Activated effector memory CD4-positive, alpha-beta T cell treated with Interleukin-2 at 50 U/mL for 16 hours (primary cell): Measurements from ENCODE around the gene PHF19.

Experiments used
- DNase-seq: peaks from one replicate; pipeline ENCODE4 v3.0.0-alpha.2; 2020

PHF19 gene

DNA sequence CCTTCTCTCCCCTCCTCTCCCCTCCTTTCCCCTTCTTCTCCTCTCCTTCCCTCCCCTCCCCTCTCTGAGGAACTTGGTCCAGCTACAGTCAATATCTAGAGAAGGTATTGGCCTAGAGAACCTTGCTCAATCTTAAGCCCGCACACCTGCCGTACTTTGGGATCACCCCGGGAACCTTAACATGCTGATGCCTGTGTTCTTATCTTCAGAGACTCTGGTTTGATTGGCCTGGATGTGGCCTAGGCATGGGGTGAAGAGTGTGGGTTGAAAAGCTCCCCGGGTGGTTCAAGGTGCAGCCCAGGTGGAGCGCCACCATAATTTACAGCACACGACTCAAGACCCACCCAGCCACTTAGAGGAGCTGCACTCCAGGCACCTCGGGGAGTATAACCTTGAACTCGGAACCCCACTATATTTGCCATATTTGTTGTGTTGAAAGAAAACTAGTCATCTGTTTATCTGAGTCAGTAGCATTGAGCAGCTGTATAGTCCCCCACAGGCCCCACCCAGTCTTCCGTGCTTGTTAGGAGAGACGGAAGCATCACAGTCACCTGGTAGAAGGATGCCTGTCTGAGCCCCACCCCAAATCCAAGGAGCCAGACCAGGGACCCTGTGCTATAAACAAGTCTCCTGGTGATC lies 14.4 kb upstream of the PHF19 start:
- DNase-seq: peak; percentile 65

DNA sequence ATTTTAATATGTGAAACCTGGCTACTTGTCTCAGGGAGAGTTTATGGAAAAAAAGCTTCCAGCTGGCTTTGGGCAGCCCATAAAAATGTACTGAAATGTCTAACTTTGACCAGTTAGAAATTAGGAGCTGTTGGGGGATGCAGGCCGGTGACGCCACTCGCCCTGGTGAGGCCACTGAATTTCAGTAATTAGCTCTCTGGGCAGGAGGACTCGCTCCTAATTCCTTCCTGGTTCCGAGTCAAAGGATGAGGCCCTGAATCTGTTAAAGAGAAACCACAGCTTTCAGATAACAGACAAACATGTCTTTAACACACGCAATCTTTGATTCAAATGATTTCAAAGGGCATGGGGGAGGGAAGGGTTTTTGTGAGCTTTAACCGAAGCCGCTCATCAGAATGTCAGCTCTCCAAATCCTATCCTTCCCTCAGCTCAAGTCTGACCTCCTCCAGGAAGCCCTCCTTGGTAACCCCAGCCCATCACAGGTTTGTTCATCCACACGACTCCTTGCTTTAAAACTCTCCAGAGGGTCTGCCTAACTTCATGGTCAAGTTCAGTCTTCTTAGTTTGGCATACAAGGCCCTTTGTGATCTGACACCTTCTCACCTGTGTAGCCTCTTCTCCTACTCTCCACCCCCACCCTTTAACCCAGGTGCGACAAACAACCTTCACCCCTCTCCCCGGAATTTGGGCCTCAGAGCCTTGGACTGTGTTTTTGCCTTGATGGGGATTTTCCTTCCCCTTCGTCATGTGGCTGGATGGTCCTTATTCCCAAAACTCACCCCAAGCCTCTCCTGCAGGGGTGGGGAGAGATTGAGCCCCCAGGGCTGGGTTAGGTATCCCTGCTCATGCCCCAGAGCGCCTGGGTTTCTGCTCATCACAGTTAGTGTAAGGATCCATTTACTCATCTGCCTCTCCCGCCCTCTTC lies 13.6 kb upstream of the PHF19 start:
- DNase-seq: no peak

DNA sequence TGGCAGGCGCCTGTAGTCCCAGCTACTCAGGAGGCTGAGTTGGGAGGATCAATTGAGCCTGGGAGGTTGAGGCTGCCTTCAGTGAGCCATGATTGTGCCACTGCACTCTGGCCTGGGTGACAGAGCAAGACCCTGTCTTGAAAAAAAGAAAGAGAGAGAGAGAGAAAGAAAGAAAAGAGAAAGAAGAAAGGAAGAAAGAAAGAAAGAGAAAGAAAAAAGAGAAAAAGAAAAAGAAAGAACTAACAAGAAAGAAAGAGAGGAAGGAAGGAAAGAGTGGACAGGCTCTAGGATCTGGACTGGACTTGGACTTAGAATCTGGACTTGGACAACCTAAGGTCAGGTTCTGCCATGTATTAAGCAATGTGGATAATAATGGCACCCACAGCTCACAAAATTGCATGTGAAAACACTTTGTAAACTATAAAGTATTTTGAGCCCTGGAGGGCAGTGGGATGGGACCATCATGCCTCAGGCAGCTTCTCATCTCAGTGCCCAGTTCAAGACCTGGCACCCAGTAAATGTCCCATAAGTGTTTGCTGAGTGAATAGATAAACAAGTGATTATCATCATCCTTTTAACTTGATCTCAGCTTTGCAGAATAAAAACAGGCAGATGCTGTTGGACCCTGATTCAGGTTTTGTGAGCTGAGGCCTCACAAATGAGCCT lies 12.8 kb upstream of the PHF19 start:
- no peak for DNase-seq

DNA sequence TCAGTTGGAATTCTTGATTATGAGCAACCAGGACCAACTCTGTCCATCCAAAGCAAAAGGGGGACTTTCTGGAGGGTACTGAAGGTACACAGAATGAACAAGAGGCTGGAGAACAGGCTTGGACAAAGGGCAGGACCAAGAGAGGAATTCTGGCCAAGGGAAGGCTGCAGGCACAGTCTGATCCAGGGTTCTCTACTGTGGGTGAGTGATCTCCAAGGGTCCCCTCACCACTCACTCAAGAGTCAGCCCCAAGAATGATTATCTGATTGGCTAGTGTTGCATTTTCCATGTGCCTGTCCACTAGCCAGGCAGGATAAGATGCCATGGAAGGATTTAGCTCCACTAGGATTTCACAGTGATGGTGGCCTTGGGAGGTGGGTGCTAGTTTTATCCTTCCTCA lies 11.6 kb upstream of the PHF19 start:
- no peak for DNase-seq

DNA sequence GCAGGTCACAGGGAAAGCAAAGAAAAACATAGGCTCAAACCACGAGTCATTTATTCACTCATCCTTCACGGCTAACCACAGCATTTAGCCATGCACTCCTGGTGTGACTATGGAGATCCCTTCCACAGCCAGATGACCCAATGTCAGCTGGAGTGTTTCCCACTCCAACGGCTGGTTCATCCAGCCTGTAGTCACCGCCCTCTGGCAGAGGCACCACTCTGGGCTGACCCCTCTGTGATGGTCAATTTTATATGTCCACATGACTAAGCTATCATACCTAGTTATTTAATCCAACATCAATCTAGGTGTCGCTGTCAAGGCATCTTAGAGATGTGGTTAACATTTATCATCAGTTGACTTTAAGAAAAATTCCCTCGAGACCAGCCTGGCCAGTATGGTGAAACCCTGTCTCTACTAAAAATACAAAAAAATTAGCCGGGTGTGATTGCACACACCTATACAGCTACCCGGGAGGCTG lies 9.5 kb upstream of the PHF19 start:
- no peak for DNase-seq

DNA sequence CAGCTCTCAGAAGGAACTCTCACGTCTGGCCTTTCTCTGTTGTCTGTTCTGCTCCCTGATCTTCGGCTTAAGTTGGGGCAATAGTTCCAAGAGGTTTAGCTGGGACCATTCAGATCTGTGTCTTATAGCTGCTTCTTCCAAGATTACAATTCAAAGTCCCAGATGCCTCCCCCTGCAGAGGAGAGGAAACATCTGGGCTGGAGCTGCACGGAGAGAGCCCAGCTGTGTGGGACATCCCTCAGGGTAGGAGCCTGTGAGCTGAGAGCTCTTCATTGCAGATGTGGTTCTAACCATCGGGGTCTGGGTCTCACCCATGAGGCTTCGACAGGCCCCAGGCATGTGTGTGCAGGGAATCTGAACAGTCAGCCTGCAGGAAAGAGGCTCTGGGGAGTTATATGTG lies 9.0 kb upstream of the PHF19 start:
- no peak for DNase-seq

DNA sequence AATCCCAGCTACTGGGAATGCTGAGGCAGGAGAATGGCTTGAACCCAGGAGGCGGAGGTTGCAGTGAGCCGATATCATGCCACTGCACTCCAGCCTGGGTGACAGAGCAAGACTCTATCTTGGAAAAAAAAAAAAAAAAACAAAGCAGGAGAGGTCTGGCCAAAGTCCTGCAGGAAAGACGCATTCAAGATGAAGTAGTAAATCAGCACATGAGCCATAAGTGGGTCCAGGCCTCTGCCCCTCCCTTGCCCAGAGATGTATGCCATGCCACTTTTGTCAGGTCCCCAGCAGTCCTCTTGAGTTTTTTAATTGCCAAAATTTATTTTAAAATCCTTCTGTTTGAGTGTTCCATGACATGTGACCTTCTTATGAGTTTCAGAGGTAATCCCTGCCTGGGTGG lies 8.5 kb upstream of the PHF19 start:
- DNase-seq: no peak

DNA sequence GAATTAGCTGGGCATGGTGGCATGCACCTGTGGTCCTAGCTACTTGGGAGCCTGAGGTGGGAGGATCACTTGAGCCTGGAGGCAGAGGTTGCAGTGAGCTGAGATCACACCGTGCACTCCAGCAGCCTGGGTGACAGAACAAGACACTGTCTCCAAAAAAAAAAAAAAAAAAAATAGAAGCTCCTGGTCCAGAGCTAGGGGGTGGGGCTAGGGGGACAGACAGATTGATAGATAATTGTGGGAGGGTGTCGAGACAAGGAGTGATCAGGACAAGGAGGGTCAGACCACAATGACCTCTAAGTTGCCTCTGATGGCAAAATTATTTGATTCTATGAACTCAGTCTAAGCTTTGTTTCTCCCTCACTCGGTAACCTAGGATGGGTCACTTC lies 6.6 kb upstream of the PHF19 start:
- no peak for DNase-seq

DNA sequence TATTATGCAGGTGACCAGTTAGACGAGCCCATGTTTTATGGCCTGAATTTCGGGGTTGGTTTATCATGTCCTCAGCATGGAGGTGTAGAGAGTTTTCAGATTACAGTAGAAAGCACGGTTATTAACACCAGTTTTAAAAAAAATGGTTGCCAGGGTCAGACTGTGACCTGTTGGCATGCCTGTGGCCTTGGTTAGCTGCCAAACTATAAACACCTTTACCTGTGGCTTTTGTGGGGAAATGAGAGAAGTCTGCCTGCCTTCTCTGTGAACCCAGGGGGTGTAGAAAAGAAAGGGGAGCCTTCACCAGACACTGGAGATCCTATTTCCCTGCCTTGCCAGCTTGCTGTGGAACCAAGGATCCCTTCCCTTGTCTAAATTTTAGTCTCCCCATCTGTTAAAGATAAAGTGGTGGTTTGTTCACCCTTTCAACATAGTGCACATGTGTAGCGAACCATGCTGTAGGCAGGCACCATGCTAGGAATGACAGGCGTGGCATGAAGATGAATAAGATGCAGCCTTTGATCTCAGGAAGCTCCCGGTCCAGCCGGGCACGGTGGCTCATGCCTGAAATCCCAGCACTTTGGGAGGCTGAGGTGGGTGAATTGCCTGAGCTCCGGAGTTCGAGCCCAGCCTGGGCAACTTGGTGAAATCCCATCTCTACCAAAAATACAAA lies 6.1 kb upstream of the PHF19 start:
- DNase-seq: no peak

DNA sequence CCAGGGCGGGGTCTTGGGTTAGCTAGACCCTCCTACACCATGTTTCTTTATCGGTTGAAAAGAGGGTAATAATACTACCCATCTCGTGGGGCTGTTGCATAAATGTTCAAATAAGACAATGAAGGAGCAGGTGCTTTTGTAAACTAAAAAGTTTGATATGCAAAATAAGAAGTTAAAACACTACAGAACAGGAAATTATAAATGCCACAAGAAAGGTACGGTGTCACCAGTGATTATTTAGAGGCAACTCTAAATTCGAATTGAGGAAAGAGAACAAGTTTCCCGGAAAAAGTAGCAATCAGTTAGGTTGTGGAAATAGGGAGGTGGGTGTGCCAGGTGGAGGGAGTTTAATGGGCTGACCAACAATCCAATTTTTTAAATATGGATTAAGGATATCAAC lies 2.5 kb upstream of the PHF19 start:
- no peak for DNase-seq

DNA sequence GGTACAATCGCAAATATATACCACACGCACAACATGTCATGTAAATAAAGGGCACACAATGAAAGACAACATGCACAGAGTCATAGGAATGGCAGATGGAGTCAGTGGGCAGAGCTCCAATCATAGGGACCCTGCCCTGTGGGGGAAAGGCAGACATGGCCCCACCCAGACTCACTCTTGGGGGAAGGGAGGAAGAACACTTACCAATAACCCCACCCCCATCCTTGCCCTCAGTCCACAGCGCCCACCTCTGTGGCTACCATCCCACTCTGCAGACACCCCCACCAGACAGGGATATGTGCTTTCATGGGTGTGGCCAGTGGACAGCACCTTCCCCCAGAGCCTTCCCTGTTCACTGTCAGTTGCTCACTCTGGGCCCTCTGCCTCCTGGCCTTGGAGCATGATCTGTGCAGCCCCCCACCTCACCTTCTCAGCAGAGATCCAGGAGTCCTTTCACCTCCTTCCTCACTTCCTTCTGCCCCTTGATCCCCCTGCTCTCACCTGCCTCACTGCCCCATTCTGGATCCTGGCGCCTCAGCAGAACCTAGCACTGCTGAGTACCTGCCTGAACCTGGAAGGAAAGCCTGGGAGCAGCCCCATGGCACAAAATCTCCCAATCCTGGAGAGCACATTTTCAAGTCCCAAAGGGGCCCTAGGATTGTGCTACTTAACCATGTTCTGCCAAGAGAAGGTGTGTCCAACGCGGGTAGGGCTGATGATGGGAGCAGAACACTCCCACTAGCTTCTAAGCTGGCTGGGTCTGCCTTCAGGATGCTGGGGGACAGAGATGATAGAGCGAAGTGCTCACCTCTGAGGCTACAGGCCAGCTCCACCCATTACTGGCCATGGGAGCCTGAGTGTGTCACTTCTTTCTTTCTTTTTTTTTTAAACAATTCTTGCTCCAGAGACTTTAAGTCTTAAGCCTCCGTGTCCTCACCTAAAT lies 1.5 kb upstream of the PHF19 start:
- DNase-seq: no peak

DNA sequence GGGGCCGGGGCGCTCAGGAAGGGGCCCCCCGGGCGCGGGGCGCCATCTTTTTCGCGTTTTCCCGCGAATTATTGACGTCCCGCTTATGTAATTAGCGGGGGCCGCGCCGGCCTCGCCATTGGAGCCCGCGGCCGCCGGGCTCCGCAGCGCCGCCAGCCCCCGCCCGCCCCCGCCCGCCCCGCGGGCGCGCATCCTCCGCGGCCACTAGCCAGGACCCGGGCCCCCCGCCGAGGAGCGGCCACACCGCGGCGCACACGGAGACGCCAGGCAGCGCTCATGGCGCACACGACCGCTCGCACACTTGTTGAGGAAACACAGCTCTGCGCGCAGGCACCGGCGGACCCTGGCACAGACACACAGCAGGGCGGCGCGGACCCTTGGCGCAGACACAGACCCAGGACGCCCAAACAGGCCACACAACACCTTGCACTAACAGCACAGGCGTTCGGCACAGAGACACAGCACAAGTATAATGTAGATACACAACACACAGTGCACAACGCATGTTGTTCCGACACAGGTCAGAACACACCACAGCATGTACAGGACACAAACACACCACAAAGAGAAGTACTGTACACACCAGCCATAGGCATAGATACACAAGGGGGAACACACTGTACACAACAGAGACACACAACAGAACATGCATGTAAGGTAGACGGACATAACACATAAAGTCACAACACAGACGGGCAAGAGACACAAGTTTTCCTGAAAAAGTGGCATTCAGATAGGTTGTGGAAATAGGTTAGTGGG lies 467 bp upstream of the PHF19 start:
- peak; percentile 57 for DNase-seq

DNA sequence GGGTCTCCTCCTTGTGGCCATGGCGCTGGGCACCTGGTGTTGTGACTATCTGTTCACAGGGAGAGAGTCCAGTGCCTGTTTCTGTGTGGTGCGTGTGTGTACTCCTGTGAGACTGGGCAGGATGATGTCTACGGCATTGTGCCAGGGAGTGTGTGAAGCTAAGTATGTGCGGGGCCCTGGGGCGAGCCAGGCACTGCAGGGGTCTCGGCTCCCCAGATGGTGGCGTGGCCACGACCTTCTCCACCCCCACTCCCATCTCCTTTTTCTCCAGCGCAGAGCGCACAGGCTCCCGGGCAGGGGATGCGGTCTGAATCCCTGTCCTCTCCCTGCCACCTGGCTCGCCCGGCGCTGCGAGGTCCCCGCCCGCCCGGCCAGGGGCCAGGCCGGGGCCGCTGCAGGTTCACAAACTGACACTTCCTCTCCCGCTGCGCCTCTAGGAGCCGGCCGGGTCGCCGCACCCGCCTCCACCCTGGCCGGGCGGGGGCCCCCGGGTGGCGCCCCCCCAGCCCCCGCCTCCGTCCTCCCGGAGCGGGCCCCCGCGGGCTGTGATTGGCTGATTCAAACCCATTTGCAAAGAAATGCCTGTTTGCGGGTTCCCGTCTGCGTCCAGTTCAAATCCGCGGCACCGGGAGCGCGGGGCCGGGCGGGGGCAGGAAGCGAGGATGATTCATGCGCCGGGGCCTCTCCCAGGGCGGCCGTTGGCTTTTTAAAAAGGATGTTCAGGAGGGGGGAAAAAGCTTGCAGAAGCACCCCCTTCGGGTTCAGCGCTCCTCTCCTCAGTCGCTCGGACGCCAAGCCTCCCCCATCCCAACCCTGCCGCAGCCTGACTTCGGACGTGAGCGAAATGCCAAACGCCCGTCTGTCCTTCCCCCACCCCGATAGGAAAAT lies 790 bp downstream of the PHF19 start:
- DNase-seq: peak; percentile 81

DNA sequence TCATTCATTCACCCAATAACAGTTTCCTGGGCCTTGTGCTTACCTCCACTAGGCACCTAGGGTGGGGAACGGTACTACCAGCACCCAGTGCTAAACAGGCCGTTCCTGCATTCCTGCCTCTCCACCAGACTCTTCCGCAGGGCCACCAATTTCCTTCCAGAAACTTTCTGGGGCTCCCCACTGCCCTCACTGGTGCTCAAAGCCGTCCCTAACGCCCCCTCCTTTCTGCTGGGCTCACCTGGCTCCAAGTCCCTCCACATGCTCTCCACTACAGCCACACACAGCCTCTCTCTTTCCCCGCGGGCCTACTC lies 1.4 kb downstream of the PHF19 start:
- no peak for DNase-seq

DNA sequence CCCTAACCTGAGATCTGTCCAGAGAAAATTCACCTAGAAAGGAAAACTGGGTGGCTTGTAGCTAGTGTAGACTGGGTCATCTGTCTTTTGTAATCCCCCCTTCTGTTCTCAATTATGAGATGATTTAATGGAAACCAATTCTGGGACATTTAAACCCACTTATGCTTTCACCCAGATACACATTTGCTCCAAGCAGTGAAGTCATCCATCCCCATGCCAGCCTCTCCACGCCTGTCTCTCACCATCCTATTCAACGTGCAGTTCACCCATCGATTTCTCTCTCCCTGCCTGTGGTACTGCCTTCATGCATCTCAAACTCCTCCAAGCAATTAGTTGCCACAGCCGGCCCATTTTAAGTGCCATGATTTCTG lies 1.8 kb downstream of the PHF19 start:
- DNase-seq: no peak

DNA sequence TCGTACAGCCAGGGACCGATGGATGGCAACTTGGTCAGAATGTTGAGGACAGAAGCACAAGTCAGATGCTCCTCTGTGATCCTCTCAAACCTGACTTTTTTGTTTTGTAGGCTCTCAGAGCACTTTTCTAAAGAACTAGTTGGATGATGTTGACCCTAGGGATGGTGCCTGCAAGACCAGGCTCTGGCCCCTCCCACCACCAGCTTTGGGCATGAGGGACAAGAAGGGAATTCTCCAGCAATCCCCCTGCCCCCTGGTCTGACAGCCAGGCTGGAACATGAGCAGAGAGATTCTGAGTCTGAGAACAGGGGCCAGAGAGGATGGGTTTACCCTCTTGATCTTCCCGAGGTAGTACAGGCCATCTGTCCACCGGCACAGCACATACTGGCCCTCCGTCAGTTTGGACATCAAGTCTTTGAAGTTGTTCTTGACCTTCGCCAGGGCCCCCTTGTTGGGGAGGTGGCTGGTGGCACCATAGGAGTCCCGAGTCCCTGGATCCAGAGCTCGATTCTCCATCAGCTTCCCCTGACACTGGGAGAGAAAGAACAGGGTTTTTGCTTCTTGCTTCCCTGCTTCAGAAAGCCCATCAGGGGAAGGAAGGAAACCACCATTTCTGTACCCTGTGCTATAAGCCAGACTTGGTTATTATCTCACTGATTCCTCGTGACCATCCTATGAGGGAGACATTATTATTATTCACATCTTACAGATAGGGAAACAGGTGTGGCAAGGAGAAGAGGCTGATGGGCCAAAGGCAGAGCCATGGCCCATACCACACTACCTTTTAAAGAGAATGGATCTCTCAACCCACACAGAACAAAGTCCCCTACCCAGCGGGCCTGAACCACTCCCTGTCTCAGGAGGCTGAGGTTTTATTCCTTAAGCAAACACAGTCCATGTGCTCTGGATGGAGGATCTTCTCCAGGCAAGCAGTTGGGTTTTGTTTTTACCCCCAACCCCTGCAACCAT lies 2.5 kb downstream of the PHF19 start:
- DNase-seq: no peak

DNA sequence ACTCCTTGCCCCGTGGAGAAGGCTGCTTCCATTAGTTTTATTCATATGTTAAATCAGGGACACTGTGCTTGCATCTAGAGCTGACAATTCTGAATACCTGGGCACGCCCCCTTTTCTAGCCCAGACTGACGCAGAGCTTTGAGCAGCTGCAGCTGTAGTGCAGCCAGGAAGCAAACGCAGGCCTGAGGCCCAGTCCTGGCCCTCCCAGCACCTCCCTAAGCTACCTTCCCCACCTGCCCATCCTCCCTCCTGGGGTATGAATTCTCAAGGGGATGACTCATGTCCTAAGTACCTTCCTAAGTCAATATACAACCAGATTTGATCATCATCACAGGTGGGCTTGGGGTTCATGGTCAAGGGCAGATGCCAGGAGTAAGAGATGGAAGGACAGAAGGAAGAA lies 3.5 kb downstream of the PHF19 start:
- DNase-seq: no peak

DNA sequence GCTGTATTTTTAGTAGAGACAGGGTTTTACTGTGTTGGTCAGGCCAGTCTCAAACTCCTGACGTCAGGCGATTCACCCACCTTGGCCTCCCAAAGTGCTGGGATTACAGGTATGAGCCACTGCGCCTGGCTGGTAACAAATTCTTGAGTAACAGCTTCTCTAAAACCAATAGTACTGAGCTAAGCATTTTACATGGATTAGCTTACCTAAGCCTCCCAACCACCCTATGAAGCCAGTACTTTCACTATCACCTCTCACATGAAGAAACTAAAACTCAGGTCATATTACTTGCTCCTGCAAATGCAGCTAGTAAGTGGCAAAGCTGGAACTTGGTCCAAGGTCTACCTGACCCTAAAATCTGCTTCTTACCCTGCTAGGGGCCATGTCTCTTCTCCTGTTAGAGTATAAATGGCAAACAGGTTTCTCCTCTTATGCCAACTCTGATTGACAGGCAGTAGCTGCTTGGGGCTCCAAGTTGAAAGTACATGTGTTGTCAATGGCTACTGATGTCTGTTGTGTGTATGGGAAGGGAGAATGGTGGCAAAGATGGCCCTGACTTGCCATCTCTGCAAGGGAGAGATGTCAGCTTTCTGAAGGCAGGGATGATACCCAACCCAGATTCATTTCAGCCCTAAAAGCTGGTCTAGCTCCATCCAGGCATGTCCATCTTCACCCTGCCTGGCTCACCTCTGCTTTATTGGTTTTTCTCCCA lies 4.0 kb downstream of the PHF19 start:
- no peak for DNase-seq

DNA sequence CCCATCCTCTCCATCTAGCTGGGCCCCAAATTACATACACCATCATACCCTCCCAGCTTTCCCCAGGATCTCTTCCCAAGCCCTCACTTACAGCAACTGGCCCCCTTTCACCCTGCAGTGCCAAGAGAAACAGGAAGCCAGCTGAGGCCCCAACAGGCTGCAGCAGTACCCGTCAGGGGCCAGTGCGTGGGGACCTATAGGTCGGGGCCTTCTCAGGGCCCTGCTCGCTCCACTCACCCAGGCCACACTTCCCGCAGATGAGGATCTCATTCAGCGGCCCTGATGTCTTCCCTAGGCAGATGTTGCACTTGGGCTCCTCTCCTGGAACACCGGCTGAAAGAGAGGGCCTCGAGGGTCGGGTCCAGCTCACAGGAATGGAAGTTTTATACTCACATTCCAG lies 6.8 kb downstream of the PHF19 start:
- no peak for DNase-seq
